ENCODE data around the gene HERC3. TPM values are rescaled to one million over a fixed set of nuclear protein-coding genes. Genes with fewer than 3 reads are reported as not detected.

The HERC3 gene
- 5.5 and 10.2 TPM in 2 replicates for total RNA-seq

DNA sequence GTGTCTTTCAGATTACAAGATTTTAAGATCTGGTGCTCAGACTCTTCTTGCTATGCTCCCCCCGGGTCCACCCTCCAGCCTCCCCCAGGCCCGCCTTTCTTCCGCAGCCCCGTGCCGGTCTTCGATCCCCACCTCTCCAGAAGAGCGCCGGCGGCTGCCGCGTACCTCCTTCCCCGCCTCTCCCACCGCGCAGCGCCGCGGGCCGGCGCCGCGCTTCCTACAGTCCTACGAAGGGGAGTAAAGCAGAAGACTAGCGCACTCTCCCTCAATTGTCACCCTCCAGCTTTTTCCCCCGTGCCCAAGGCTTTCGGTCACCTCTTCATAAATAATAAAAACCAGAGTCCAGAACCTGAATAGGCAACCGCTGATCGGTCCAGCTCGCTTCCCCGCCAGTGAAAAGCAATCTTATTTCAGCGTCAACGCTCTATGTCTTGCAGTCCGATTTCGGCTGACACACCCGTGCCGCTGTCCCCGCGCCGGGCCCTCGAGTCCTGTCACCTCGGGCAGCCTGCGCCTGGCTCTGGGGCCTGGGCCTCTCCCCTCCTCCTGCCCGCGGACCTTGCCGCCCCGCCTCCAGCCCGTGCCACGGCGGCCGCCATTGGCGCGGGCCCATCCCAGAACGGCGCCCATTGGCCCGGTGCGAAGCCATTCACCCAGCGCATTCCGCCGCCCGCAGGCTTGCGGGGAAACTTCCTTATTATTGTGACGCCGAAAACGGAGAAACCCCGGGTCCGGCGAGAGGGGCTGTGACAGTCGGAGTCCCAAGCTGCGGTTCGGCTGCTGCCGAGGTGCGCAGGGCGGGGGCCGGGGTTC, at the start of gene HERC3:
HERC3 (plus strand) TSS at position 694 of the 813 bp plus-strand sequence. CDS start 13,344 bp downstream, outside the sequence.

DNA sequence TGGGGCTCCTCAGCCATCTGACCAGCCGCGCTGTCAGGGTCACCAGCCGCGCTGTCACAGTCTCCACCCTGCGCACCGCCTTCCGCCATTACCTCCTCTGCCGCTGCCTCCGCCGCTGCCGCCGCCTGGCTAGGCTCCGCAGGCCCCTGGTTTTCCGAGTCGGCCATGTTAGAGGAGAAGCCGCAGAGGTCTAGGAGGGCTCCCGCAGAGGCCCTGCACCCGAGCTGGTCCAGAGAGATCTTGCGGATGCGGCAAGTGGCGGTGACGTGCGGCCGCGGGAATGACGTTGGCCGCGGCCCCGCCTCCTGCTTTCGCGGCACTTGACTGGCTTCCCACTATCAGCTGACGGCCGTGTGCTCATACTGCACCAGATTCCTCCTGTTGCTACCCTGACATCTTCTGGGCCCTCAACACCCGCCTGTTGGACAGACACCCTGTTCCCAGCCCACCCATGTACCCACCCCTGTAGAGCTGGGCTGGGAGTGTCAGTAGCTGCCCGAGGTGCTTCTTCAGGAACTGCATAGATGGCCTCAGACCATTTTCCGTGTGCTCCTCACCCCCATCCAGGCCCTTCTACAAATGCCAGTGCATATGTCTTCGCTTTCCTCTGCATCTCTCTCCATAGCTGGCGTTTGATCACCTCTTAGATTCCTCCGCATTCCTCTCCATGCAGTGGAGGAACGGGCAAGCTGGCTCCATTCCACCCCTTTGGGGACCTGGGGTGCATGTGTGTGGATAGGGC, 105.5 kb downstream of the HERC3 start, which contains the start of gene NAP1L5:
NAP1L5 (minus strand) TSS at position 242 of the 742 bp plus-strand sequence; CDS start at position 167, 75 bp downstream.

Other genes starting within 250 kb of the HERC3 start
- gene HERC6, start 213.6 kb upstream of the HERC3 start, total RNA-seq, result 3.3 and 4.3 TPM in 2 replicates
- 0.25 and 1.2 TPM in 2 replicates for gene HERC5, start 135.4 kb upstream of the HERC3 start, total RNA-seq
- 77.7 and 83.0 TPM in 2 replicates for gene PYURF, start 68.7 kb upstream of the HERC3 start, total RNA-seq
- 8.9 and 11.3 TPM in 2 replicates for gene NAP1L5, start 105.3 kb downstream of the HERC3 start, total RNA-seq

All from cardiac ventricle fibroblast (primary cell).